ENCODE measurements around the gene HTT-AS. TPM values are rescaled to one million over a fixed set of nuclear protein-coding genes. Genes with fewer than 3 reads are reported as not detected.

The HTT-AS gene
- total RNA-seq, 1 donor, result not detected

- no peak for DNase-seq (ENCODE audit: low read depth in 2 of 3, low spot score in 2 of 3)
These were observed 42.8 kb downstream of the HTT-AS start for GRCh38 chr4:3031357-3032082.

DNA sequence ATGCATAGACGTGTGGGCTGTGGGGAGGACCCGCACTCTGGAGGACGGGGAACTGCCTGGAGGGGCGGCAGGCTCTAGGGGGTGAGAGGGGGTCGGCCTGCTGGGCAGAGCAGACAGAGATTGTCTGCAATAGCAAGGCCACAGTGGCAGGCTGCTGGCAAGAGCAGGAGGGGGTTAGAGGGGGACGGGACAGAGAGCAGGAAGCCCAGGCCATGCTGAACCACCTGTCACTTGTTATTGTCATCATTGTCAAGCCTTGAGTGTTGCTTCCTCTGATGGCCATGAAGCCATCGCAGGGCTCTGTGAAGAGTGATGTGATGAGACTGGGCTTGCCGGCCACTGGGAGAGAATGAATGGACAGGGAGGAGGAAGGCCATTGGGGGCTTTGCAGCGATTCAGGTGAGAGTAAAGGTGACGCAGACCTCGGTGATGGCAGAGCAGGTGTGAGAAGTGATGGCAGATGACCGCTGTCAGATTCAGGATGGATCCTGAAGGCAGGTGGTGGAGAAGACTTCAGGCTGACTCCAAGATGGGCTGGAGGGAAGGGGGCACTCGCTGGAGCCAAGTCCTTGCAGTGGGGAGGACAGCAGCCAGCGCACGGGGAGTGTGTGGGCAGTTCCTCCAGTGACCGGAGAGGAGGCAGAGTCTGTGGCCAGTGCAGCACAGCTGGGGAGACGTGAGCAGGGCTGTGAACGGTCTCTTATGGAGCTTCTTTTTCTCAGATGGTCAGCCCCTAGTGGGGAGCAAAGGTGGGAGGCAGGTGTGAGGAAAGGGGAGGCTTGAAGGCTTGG lies 43.6 kb downstream of the HTT-AS start:
- DNase-seq (ENCODE audit: low read depth in 2 of 3, low spot score in 2 of 3), result no peak

- DNase-seq (ENCODE audit: low read depth in 2 of 3, low spot score in 2 of 3), result no peak
These were observed 44.9 kb downstream of the HTT-AS start for GRCh38 chr4:3029464-3029863.

DNA sequence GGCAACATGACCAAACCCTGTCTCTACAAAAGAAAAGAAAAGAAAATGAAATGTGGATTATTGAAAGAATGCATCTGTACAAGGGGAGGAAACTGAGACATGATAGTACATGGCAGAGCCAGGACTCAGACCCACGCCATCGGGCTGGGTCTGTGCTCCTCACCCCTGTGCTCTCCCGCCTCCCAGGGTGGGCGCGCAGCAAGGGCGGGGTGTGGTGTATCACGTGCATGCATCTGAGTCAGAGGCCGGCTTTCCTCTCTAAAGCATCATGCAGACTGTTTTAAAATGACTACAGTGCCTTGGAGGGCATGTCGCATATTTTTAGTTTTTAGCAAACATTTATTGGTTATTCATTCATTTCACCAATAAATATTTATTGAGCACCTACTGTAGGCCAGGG lies 47.8 kb downstream of the HTT-AS start:
- DNase-seq (ENCODE audit: low read depth in 2 of 3, low spot score in 2 of 3), result no peak

DNA sequence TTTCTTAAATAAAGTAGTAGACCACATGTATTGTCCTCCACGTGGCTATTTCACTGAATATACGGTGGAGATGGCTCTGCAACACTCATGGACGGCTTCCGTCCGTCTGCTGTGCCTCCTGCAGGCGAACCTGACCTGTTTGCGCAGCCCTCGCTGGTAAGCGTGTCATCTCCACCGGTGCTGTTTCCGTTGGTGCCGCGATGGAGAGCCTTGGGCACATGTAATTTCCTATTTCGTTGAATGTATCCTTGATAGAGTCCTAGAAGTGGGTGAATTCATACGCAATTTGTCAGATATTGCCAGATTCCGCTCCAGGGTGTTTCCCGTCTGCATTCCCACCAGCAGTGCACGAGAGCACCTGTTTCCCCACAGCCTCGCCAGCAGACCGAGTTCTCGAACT lies 48.5 kb downstream of the HTT-AS start:
- no peak for DNase-seq (ENCODE audit: low read depth in 2 of 3, low spot score in 2 of 3)

DNA sequence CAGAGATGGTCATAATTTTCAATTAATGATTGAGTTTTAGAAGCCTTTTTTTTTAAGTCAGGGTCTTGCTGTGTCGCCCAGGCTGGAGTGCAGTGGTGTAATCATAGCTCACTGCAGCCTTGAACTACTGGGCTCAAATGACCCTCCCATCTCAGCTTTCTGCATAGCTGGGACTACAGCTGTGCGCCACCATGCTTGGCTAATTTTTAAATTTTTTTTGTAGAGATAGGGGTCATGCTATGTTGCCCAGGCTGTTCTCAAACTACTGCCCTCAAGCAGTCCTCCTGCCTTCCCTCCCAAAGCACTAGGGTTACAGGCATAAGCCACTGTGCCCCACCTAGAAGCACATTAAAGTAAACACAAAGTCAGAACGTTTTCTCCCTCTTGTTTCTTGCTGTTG lies 51.7 kb downstream of the HTT-AS start:
- DNase-seq (ENCODE audit: low read depth in 2 of 3, low spot score in 2 of 3), result no peak

DNA sequence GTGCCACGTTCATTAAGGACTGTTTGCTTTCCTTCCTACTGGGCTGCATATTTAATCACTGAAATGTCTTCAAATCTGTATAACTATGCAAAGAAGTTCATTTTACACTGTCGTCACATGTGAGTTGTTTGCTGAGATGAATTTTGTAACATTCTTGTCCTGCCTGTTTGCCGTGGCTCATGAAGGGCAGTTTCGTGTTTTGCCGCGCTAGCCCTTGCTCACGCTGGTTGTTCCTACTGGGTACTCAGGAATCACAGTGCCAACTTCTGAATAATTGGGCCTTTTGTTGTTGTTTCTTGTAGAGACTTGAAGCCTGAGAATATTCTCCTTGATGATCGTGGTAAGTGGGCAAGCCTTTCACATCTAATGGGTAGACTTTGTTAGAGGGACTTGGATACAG lies 52.2 kb downstream of the HTT-AS start:
- no peak for DNase-seq (ENCODE audit: low read depth in 2 of 3, low spot score in 2 of 3)

DNA sequence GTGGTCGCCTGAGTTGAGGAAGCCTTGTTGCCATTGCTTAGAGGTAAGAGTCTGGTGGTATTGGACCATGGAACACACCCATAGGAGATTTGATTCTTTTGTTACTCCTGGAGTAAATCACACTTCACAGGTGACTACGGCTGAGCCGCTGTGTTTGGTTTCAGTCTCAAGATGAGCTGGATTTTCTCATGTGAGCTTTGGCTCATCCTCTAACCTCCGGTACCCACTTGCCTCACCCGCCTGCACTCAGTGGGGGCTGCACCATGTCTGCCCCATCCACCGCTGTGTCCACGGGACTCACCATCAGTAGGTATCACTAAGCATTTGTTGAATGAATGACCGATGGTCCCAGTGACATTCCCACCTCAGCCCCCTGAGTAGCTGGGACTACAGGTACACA lies 52.7 kb downstream of the HTT-AS start:
- no peak for DNase-seq (ENCODE audit: low read depth in 2 of 3, low spot score in 2 of 3)

DNA sequence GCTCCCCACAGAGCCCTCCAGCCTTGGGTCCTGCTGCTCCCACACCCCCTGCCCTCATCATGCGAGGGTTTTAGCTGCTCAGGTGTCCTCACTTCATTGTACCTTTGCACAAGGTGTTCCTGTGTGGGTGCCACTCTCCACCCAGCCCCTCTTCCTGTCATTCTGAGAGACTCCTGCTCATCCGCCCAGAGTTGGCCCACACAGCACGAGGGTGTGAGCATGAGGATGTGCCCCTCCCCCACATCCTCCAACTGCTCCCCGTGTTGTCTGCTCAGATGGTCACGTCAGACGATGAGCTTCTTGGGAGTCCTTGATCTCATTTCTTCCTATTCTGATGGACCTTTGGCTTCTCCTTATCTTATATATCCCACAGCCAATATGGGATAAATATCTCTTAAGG lies 53.2 kb downstream of the HTT-AS start:
- DNase-seq (ENCODE audit: low read depth in 2 of 3, low spot score in 2 of 3), result no peak

DNA sequence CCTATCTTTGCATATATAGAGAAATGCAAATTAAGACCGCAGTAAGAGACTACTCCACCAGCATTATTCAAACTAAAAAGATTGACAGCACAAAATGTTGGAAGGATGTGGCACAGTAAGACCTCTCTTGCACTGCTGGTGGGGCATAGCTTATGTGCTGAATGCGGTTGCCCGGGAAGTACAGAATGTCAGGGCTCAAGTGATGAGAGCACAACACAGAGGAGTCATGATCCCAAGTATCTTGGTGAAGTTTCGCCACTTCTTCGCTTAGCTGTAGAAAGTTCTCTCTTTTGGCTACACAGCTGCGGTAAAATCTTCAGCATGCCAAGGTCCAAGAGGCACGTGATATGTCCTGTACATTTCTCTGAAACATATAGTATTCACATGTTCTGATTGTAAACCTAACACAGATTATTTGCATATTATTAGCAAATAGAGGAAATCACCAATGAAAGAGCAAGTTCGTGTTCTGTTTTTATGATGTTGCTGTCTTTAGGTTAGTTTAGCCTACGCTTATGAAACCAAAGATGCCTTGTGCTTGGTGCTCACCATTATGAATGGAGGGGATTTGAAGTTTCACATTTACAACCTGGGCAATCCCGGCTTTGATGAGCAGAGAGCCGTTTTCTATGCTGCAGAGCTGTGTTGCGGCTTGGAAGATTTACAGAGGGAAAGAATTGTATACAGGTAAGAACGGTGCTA lies 55.0 kb downstream of the HTT-AS start:
- DNase-seq (ENCODE audit: low read depth in 2 of 3, low spot score in 2 of 3), result no peak

GRCh38 chr4:3017504-3017903 lies 56.8 kb downstream of the HTT-AS start:
- peak in 1 of 3 donors; percentile 68 for DNase-seq (ENCODE audit: low read depth in 2 of 3, low spot score in 2 of 3)

DNA sequence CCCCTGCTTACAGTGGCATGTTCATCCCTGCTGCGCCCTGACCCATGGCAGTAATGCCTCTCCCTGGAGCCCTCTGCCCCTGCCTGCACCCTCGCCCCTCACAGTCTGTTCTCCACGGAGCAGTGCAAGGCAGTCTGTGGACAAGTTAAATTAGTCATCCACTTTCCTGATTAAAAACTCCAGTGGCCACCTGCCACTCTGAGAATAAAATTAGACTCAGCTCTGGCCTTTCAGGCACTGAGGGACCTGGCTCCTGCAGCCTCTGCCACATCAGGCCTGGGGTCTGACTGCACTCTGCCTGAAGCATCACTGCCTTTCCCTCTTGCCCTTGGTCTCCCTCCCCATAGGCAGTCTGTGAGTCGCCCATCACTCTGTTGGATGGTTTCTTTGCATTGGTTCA lies 57.4 kb downstream of the HTT-AS start:
- no peak for DNase-seq (ENCODE audit: low read depth in 2 of 3, low spot score in 2 of 3)

- no peak for DNase-seq (ENCODE audit: low read depth in 2 of 3, low spot score in 2 of 3)
These were observed 60.4 kb downstream of the HTT-AS start for GRCh38 chr4:3013839-3014350.

Small RNA genes within 50 kb of the gene (small RNA-seq; reads per million reads assigned to genes)
- gene RF02134, result not detected
- gene RF02135, result not detected
- 0.68 reads per million, percentile 7 among the genes with 10 or more reads in this experiment for gene RNU6-204P

Other genes starting within 250 kb of the HTT-AS start
- gene ADD1, start 230.7 kb downstream of the HTT-AS start, total RNA-seq, result 163 TPM
- 11.3 TPM for gene NOP14, start 111.1 kb downstream of the HTT-AS start, total RNA-seq
- 9.4 TPM for gene GRK4, start 111.0 kb downstream of the HTT-AS start, total RNA-seq
- 97.8 TPM for gene HTT, start 143 bp upstream of the HTT-AS start, total RNA-seq
- gene MSANTD1, start 174.6 kb upstream of the HTT-AS start, total RNA-seq, result 2.2 TPM
- 26.4 TPM for gene RGS12, start 218.5 kb upstream of the HTT-AS start, total RNA-seq

Measured in hematopoietic multipotent progenitor cell (in vitro differentiated cells).